SJCRH30 (cell line): ENCODE results near the gene NDUFB4. TPM values are rescaled to one million over a fixed set of nuclear protein-coding genes. Genes with fewer than 3 reads are reported as not detected.

Experiments used
- DNase-seq, 2 experiments: peaks; one replicate each; pipeline ENCODE4 v3.0.0-alpha.2; 2015 to 2020
- H3K27ac ChIP-seq: fragments of 250-450 bp; sonication (Bioruptor Pico); 2 replicates; pipeline ENCODE4 v1.5.1; 2020; ENCODE audit warnings: mild to moderate bottlenecking, moderate library complexity
- H3K27me3 ChIP-seq: fragments of 250-450 bp; sonication (Bioruptor Pico); 2 replicates; pipeline ENCODE4 v1.5.1; 2020; ENCODE audit warnings: mild to moderate bottlenecking, moderate library complexity
- H3K36me3 ChIP-seq: fragments of 250-450 bp; sonication (Bioruptor Pico); 2 replicates; pipeline ENCODE4 v1.5.1; 2020; ENCODE audit warnings: mild to moderate bottlenecking, moderate library complexity
- H3K4me1 ChIP-seq: fragments of 250-450 bp; sonication (Bioruptor Pico); 2 replicates; pipeline ENCODE4 v1.5.1; 2020; ENCODE audit warnings: mild to moderate bottlenecking, moderate library complexity
- H3K4me3 ChIP-seq: fragments of 250-450 bp; sonication (Bioruptor Pico); 2 replicates; pipeline ENCODE4 v1.5.1; 2020; ENCODE audit warnings: mild to moderate bottlenecking, moderate library complexity
- H3K9me3 ChIP-seq: fragments of 250-450 bp; sonication (Bioruptor Pico); replicated peaks from 2 replicates; pipeline ENCODE4 v1.5.1; 2020; ENCODE audit warnings: mild to moderate bottlenecking, moderate library complexity
- total RNA-seq: library from RNA; depleted of rRNA; stranded (reverse); fragments of >200 nt; shearing (Covaris generic); gene quantifications from 2 replicates; pipeline ENCODE4 v1.2.3, GENCODE V29; 2014; rRNA removed

NDUFB4 gene
- total RNA-seq, 1 experiment from 2014 or later = 160 TPM

DNA sequence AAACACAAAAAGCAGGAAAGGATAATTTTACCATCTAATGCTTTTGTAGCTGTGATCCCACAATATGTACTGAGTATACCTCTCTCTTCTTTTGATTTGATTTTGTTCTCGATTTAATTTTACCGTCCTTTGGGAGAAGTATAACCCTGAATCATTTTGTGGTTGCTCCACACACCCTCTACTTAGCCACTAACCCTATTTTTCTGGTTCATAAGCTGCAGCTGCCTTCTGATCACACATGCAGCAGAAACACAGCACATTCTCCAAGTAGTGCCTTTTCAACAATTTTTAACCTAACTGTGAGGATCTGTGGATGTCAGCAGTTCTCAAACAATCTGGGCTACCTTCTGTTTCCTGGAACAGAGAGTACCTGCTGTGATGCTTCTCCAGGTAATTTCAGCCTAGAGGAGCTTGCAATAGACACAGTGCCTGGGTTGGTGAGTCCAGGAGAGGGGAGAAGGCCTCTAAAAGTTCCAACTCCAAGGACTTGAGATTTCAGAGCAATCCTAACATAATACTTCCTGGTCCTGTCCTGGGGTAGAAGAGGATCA is 45.6 kb downstream of the NDUFB4 start:
- Histone ChIP-seq H3K36me3 (no peaks in the 10 kb centered on the region), H3K27ac (no peak overlapping the region), H3K9me3 (no peaks in the 10 kb centered on the region), H3K4me3 (no peak overlapping the region), H3K4me1 (no peaks in the 10 kb centered on the region), H3K27me3 (no peaks in the 10 kb centered on the region)
- DNase-seq = no peak

DNA sequence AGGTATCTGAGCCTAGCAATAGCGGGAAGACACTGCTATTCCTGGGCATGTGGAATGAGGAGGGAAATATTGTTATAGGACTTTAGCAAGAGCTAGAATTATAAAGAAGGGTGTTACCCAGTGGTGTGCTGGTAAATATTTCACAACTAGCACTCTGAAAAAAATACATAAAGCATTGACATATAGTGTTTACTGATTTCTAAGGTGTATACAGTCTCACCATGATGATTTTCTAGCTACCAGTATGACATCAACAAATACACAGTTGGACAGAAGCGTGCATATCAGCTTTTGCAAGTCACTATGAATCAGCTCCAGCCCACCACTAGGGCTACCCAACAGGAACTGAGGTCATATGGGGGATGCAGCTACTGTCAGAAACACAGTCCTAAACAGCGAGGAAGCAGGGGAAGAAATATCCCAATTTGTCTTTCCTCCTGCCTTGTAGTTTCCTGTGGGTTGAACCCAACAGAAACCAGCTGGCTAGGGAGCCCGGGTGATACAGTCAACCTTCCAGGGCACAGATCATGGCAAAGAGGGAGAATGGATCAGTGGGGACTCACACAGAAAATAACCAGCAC is 46.3 kb downstream of the NDUFB4 start:
- no peak overlapping the region for H3K27ac ChIP-seq
- H3K36me3 ChIP-seq = no peaks in the 10 kb centered on the region
- H3K27me3 ChIP-seq = no peaks in the 10 kb centered on the region
- no peaks in the 10 kb centered on the region for H3K9me3 ChIP-seq
- H3K4me3 ChIP-seq = no peak overlapping the region
- H3K4me1 ChIP-seq = no peaks in the 10 kb centered on the region
- no peak for DNase-seq

DNA sequence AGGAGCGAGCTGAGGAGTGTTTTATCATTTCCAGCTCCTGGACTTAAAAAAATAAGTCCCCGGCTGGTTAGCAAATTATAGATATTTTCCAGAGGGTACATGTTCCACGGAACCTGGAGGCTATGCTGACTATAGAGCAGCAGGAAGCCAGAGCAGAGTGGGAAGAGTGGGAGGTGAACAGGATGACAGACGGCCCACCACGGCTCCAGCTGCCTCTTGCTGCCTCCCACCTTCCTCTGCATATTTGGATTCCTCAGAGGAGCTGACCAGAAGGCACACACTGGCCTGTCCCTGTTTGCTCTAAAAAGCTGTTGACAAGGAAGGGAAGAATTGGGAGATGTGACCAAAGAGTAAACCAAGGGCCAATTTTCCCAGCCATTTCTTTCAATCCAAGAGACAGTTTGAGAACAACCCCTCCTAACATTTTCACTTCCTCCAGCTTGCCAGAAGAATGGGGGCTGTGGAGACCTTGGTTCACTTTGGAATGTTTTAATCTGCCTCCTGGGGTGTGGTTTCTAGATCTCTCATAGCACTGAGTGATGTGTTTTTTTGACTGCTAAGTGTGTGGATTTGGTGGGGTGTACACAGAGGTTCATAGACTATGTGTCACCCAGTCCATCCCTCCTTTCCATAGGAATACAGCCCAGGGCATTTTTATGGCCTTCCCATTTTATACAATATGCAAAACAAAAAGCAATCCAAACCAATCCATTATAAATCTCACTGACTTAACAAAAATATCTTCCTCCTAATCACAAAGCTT is 49.1 kb downstream of the NDUFB4 start:
- no peaks in the 10 kb centered on the region for H3K9me3 ChIP-seq
- no peaks in the 10 kb centered on the region for H3K36me3 ChIP-seq
- no peak overlapping the region for H3K27ac ChIP-seq
- peak in 1 of 2 experiments; percentile 8 for DNase-seq
- no peak overlapping the region for H3K4me3 ChIP-seq
- no peaks in the 10 kb centered on the region for H3K4me1 ChIP-seq
- H3K27me3 ChIP-seq = no peaks in the 10 kb centered on the region

DNA sequence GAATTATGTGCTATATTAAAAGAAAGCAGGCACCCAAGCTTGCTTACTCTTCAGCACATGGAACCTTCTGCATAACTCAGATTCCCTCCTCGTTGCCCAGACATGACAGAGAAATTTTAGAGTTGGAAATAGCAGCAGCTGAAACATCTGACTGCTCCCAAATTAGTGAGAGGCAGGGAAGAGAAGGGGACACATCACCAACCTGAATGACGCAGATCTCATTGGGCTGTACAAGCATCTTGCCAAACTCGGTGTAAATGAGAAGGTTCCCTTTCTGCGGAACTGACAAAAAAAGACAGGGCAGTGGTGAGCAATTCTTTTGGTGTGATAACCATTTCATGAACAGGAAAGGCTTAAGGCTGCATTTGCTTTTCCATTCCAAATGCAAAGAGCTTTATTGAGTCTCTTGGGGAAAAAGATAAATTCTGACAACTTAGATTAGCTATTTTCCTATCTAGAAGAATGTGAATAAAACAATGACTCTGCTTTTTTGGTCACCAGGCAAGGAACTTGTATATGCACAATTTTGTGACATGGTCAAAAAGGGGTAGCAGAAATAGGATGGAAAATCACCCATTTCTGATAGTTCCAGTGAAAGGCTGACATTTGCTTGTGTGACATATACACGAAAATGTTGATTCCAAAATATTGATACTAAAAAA is 50.8 kb downstream of the NDUFB4 start:
- Histone ChIP-seq H3K4me3 (no peak overlapping the region), H3K27me3 (no peaks in the 10 kb centered on the region), H3K27ac (no peak overlapping the region), H3K4me1 (no peaks in the 10 kb centered on the region), H3K36me3 (no peaks in the 10 kb centered on the region), H3K9me3 (no peaks in the 10 kb centered on the region)
- no peak for DNase-seq

DNA sequence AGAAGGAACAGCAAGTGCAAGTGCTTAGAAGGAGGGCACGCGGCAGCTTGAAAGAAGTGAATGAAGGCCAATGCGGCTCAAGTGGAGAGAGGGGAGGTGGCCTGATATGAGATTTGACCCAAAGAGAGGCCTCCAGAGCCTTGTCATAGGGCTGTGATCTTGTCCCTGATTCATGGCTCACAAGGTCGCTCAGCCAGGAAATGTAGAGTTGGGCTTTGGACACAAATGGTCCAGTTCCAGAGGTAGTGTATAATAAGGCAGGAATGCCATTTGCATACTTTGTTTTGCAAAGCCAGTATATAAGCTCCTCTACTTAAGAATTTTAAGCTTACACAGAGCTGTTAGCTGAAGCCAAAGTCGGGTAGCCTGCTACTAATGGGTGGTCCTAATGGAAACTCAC is 52.2 kb downstream of the NDUFB4 start:
- H3K27me3 ChIP-seq = no peaks in the 10 kb centered on the region
- no peaks in the 10 kb centered on the region for H3K36me3 ChIP-seq
- no peak overlapping the region for H3K27ac ChIP-seq
- no peak for DNase-seq
- H3K4me1 ChIP-seq = no peaks in the 10 kb centered on the region
- H3K9me3 ChIP-seq = no peaks in the 10 kb centered on the region
- no peak overlapping the region for H3K4me3 ChIP-seq

DNA sequence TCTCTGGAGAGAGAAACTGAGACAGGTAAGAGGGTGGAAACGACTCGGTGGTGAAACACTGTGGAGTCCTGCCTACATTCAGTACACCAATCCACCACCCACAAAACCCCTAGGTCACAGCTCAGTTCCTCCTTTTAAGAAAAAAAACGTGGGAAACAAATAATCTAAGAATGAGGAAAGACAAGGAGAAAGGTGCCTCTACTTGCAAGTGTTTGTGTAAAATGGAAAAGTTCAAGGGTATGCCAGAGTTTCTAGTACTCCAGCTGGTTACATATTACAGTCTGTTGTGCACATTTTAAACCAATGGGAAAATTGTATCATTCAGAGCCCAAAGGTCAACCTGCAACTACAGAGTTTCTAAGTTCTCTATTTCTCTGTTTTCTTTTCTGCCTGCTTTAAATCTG is 53.7 kb downstream of the NDUFB4 start:
- Histone ChIP-seq H3K36me3 (no peaks in the 10 kb centered on the region), H3K9me3 (no peaks in the 10 kb centered on the region), H3K4me1 (no peaks in the 10 kb centered on the region), H3K27ac (no peak overlapping the region), H3K4me3 (no peak overlapping the region), H3K27me3 (no peaks in the 10 kb centered on the region)
- no peak for DNase-seq

DNA sequence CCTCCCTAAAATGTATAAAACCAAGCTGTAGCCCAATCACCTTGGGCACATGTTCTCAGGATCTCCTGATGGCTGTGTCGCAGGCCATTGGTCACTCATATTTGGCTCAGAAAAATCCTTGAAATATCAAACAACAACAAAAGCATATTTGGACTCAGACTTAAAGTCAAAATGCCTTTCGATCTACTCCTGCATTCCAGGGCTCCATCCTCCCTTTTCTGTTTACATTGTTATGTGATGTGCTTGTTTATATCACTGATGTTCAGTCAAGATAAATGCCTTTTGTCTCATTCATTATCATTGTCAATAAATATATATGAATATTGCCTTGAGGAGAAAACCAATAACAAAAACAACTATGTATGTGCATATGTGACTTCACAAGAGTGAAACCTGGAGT is 54.2 kb downstream of the NDUFB4 start:
- Histone ChIP-seq H3K27me3 (no peaks in the 10 kb centered on the region), H3K27ac (no peak overlapping the region), H3K4me1 (no peaks in the 10 kb centered on the region), H3K4me3 (no peak overlapping the region), H3K36me3 (no peaks in the 10 kb centered on the region), H3K9me3 (no peaks in the 10 kb centered on the region)
- DNase-seq = no peak

Other genes starting within 250 kb of the NDUFB4 start
- gene LRRC58, start 247.0 kb upstream of the NDUFB4 start, total RNA-seq = 44.1 and 48.5 TPM in 2 replicates
- gene FSTL1, start 145.3 kb upstream of the NDUFB4 start, total RNA-seq = 148 and 164 TPM in 2 replicates
- gene HGD, start 85.9 kb downstream of the NDUFB4 start, total RNA-seq = 0.18 TPM in 1 of 2 replicates, not detected in the other
- gene RABL3, start 146.2 kb downstream of the NDUFB4 start, total RNA-seq = 19.7 and 21.4 TPM in 2 replicates
- 31.6 and 32.3 TPM in 2 replicates for gene GTF2E1, start 146.4 kb downstream of the NDUFB4 start, total RNA-seq